Vagina (tissue), 2 donors: Measurements from ENCODE around the gene RETNLB.

Experiments used
- CTCF ChIP-seq, 3 experiments: fragments of 450-650 bp in 2 of 3; fragments of 200-600 bp in 1 of 3; sonication (generic) in 1 of 3; IDR thresholded peaks; one replicate each; pipeline ENCODE4 v1.5.1; 2017 to 2019; ENCODE audit warnings: antibody characterized with exemption in 3 of 3, mild to moderate bottlenecking in 2 of 3, moderate library complexity in 2 of 3
- POLR2A ChIP-seq, 2 donors: fragments of 450-650 bp; IDR thresholded peaks; one replicate each; pipeline ENCODE4 v1.6.1; 2017; ENCODE audit warnings: antibody characterized with exemption in 2 of 2, mild to moderate bottlenecking in 2 of 2, moderate library complexity in 2 of 2
- POLR2AphosphoS5 ChIP-seq, 2 donors: sonication (generic); formaldehyde crosslinking; IDR thresholded peaks; one replicate each; pipeline ENCODE4 v1.9.0; 2017; ENCODE audit warnings: antibody characterized with exemption in 2 of 2, mild to moderate bottlenecking in 2 of 2, low read depth in 1 of 2; ENCODE audit not compliant: insufficient read depth in 1 of 2

- TF ChIP-seq CTCF (IDR thresholded peaks at IDR 0.05): no peak
- TF ChIP-seq POLR2AphosphoS5 (IDR thresholded peaks at IDR 0.05; ENCODE audit: insufficient read depth in 1 of 2, low read depth in 1 of 2): no peak
- TF ChIP-seq POLR2A (IDR thresholded peaks at IDR 0.05): no peak
Observed at GRCh38 chr3:108804966-108805365, 47.8 kb upstream of the RETNLB start.
